Left lobe of liver (tissue), 2 donors: ENCODE results near the gene ST6GALNAC4. TPM values are rescaled to one million over a fixed set of nuclear protein-coding genes. Genes with fewer than 3 reads are reported as not detected.

Experiments
- ATAC-seq: fragments of 200-7000 bp; cut with Tn5 transposase; one replicate; pipeline ENCODE4 v1.9.1; 2020; ENCODE audit warnings: mild to moderate bottlenecking, moderate library complexity
- DNase-seq: peaks from one replicate; pipeline ENCODE4 v3.0.0-alpha.2; 2020; ENCODE audit warnings: low spot score
- total RNA-seq: library from RNA; stranded (reverse); gene quantifications from one replicate; pipeline ENCODE4 v1.2.1, GENCODE V29; 2021
- donor health status: DM: no; HTN: no; CAD: no; lungs with moderate emphysema.
- donor health status: DM: no; HTN: yes; CAD: no.

Gene ST6GALNAC4, protein sequence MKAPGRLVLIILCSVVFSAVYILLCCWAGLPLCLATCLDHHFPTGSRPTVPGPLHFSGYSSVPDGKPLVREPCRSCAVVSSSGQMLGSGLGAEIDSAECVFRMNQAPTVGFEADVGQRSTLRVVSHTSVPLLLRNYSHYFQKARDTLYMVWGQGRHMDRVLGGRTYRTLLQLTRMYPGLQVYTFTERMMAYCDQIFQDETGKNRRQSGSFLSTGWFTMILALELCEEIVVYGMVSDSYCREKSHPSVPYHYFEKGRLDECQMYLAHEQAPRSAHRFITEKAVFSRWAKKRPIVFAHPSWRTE
- 5.9 TPM for total RNA-seq

DNA sequence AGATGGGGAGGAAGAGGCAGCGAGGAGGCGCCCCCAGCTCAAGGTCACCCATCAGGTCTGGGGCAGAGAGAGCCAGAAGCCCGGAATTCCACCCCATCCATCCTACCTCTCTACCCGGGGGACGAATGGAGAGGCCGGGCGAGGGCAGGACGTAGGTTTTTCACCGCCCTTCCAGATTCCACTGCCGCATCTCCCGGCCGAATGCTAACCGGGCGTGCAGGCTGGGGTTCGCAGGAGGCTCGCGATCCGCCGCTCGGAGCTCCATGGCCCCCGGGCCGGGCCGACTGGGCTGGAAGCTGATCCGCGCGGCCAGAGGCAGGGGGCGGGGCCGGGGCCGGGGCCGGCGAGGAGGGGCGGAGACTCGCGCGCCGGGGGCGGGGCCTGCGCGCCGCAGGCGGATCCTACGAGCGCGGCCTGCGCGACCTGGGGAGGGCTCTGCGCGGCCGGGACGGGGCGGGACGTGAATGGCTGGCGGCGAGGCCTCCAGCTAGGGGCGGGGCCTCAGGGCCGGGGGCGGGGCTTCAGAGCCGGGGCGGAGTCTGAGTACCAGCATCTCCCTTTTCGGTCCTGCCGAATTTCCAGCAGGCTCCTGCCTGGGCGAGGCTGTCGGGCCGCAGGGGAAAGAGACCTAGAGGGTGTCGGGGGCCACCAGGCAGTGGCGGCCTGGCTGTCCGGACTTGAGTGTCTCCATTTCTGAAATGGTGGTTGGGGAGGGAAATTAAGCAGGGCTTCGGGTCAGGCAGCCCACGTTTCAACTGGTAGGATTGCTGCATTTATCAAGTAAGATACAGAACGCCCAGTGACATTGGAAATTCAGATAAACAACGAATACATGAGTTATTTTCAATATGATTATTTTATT lies at the start of gene ST6GALNAC4:
Gene ST6GALNAC4, minus strand, starts transcription at position 322 of the 862 bp plus-strand sequence. CDS start 622 bp downstream, outside the sequence.
- ATAC-seq = peak; percentile 92

DNA sequence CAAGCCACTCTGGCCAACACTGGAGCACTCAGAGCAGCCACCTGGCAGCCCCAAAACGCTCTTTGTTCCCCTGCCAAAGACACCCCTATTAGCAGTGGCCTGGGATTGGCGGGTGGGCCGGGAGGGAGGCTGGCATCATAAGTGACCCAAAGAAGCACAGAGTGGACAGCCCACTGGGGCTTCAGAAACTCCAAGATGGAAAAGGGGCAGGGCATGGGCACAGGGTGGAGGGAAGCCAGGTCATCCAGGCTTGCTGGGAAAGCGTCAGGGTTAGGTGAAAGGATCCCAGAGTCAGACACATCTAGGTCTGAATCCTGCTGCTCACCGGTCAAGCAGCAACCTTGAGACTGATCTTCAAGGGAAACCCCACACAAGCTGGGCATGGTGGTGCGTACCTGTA lies 49.1 kb upstream of the ST6GALNAC4 start:
- DNase-seq (no peak), ATAC-seq (peak; percentile 4)

More for the DNA sequence above, at the start of gene ST6GALNAC4:
- peak; percentile 96 for DNase-seq

DNA sequence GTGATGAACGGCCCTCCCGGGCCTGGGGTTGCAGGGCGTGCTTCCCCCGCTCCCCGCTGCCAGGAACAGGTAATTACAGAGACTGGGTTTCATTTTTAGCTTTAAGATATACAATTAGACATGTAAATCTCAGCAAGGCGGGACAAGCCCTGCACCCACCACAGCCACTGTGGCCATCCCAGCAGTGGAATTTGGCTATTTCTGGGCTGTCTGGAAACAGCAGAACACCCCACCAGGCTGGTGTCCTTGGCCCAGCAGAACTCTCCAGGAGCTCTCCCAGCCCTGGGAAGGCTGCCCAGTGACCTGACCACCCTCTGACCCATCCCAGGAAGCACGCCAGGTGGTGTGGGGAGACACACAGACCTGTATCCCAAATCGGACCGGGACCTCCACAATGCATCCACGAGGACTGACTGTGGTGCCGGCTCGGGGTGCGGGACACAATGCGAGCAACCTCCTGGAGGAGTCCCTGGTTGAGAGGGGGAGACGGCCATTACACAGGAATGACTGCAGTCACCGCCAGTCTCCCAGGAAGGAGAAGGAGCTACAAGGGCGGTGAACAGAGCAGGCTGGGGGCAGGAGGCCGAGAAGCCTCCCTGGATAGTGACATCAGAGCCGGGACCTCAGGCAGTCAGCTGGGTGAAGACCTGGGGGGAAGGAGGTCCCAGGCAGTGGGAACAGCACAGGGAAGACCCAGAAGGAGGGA lies 46.7 kb upstream of the ST6GALNAC4 start:
- peak; percentile 91 for DNase-seq
- peak; percentile 64 for ATAC-seq

DNA sequence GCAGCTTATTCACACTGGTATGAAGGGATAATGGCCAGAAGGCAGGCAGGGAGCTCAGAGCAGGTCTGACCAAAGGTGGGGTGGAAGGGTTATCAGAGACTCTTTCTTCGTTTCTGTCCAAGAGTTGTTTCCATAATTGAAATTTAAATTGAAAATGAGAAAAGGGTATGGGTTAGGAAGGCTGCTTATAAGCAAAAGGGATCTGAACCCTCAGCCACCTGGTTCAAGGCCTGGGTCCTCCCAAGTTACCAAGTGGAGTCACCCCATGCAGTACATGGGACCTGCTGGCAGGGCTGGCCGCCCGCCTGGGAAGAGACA lies 46.2 kb upstream of the ST6GALNAC4 start:
- peak; percentile 33 for ATAC-seq
- no peak for DNase-seq

DNA sequence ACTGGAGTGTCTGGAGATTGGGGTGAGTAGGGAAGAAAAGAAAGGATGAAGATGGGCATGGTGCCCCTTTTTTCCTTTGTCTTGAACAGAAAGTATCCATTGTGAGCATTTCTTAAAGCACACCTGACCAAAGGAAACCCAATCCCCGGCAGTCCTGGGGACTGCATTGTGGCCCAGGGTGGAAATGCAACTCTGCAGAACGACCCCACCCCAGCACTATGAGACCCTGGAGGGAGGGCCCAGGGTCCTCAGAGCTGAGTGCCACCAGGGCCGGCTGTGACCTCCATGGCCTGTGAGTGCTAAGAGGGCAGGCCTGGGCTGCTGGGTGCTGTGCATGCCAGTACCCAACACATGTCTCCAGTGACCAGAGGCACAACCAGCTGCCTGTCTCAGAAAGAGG lies 45.4 kb upstream of the ST6GALNAC4 start:
- DNase-seq = no peak
- ATAC-seq = no peak

DNA sequence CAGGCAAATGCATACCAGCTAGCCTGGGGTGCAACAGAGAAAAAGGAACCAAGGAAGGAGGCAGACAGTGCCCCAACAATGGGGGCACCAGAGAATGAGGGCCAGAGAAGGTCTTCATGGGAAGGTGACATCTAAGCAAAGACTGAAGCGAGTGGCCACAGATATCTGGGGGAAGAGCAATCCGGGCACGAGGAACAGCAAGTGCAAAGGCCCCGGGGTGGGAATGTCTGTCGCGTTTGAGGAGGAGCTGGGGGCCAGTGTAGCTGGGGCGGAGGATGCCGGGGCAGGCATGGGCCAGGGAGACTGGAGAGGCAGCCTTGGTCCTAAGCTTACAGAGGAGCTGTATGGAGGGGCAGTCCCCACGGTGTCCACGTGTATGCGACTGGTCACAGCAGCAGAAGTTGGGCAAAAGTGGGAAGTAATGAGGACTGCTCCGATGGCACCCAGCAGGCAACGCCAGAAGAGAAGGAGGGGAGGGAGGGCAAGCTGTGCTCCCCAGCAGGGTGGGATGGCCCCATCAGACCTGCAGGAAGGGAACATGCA lies 44.8 kb upstream of the ST6GALNAC4 start:
- no peak for DNase-seq
- ATAC-seq = no peak

DNA sequence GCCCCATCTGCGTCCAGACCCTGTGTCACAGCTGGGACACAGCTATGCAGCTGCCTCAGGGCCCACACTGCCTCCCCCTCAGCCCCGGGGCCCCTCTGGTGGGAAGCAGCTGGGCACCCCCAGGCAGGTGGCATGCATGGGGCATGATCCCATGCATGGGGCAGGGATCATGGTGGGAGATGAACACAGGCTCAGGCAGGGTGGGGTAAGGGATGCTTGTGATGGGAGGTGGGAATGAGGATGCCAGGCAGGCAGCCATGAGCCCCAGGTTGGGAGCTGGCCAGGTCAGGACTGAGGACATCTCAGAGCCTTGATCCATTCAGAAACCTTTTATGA lies 44.3 kb upstream of the ST6GALNAC4 start:
- DNase-seq (no peak), ATAC-seq (no peak)

DNA sequence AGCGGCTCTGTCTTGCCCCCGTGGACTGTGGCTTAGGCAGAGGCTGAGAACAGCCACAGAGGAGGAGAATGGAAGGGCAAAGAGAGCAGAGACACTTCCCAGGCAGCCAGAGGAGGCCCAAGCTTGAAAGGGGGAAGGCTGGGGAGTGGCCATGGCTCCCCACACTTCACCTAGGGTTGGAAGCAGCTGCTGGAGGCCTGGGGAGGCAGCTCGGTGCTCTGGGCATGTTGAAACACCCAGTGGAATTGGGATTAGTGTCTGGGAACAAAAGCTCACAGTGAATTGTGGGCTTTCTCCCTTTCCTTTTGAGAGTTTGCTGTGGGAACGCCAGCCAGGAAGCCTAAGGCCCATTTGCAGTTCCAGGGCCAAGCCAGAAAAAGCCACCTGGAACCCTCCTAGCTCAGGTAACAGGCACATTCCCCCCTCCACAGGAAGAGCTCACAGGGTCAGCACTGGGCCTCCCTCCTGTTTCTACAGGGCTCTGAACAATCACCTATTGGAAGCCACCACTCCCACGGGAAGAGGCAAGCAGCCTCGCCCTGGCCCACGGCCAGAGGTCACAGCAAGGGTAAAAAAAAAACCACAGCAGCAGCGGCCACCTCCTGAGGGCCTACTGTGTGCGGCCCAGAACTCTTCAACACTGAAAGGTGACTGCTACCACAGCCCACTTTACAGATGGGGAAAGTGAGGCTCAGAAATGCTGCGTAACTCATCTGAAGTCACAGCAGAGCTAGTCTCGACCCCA lies 43.7 kb upstream of the ST6GALNAC4 start:
- ATAC-seq (no peak), DNase-seq (no peak)

DNA sequence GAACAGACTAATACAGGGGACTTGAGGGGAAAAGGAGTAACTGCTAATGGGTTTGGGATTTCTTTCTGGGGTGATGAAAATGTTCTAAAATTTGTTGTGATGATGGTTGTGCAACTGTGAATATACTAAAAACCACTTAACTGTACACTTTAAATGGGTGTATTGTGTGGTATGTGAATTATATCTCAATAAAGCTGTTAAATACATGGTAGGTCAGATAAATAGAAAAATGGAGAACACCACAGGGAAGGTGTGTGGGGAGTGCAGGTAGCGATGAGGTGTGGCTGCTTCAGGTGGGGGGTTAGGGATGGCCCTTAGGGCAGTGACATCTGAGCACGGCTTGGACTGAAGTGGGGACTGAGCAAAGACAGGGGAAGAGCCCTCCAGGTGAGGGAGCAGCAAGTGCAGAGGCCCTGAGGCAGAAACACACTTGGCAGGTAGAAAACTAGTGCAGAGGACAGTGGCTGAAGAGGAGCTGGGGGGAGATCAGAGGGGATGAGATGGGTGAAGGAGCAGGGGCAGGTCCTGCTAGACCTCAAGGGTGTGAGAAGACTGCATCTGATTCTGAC lies 43.1 kb upstream of the ST6GALNAC4 start:
- no peak for DNase-seq
- no peak for ATAC-seq

DNA sequence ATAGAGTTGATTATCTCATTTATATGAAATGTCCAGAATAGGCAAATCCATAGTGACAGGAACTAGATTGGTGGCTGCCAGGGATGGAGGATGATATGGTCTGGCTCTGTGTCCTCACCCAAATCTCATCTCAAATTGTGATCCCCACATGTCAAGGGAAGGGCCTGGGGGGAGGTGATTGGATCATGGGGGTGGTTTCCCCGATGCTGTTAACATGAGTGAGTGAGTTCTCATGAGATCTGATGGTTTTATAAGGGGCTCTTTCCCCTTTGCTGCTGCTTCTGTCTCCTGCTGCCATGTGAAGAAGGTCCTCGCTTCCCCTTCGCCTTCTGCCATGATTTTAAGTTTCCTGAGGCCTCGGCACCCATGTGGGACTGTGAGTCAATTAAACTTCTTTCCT lies 42.6 kb upstream of the ST6GALNAC4 start:
- DNase-seq (no peak), ATAC-seq (no peak)

DNA sequence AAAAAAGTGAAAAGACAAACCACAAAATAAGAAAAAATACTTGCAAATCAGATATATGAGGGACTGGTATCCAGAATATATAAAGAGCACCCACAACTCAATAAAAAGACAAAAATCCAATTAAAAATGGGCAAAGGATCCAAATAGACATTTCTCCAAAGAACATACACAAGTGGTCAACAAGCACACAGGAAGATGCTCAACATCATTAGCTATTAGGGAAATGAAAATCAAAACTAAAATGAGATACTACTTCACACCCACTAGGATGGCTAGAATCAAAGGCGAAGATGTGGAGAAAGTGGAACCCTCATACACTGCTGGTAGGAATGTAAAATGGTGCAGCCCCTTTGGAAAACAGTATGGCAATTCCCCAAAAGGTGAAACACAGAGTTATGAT lies 41.9 kb upstream of the ST6GALNAC4 start:
- DNase-seq = no peak
- ATAC-seq = no peak

DNA sequence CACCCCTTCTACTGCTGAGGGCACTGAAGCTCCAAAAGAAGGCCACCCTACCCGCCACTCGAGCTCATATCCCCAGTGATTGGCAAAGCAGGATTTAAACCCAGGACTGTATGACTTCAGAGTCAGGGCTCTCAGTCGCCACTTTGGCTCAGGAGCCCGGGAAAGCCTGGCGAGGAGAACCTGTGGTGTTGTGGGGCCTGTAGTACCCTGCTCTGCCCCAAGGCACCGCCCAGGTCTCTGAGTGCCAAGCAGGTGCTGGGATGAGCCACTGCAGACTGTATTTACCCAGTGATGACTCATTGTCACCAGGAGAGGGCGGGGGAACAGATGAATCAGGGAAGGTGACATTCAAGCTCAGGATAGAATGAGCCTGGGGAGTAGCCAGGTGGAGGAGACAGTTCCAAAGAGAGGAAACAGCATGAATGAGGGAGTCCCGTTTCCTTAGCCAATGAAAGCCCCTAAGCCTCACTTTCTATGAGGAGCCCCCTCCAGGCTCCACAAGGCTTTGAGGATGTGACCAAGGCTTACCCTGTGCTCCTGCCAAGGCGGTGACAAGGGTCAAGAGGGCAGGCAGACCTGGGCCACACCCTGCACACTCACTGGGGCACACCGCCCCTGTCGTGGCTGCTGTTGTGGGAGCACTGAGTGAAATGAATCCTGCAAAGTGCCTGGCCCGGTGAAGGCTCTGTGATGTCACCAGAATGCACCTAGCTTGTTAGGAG lies 38.6 kb upstream of the ST6GALNAC4 start:
- peak; percentile 90 for ATAC-seq
- DNase-seq = peak; percentile 88

DNA sequence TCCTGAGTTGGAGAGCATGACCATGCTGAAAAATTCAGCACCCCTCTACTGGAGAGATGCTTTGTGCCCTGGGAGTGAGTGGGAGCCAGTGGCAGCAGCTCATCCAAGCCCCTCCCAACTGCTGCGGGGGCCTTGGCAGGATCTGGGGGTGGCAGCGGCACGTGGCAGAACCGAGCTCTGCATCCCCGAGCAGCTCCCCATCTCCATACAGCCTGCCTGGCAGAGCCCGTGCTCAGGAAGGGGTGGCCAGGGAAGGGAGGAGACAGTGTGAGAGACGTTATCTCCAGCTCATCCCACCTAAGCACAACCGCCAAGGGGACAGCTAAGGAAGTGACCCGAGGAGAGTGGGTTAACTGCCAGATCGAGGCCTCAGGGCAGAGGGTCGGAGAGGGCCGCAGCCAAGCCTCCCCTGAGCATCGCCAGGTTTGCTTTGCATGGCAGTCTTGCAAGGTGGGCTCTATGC lies 38.0 kb upstream of the ST6GALNAC4 start:
- ATAC-seq (no peak), DNase-seq (no peak)

DNA sequence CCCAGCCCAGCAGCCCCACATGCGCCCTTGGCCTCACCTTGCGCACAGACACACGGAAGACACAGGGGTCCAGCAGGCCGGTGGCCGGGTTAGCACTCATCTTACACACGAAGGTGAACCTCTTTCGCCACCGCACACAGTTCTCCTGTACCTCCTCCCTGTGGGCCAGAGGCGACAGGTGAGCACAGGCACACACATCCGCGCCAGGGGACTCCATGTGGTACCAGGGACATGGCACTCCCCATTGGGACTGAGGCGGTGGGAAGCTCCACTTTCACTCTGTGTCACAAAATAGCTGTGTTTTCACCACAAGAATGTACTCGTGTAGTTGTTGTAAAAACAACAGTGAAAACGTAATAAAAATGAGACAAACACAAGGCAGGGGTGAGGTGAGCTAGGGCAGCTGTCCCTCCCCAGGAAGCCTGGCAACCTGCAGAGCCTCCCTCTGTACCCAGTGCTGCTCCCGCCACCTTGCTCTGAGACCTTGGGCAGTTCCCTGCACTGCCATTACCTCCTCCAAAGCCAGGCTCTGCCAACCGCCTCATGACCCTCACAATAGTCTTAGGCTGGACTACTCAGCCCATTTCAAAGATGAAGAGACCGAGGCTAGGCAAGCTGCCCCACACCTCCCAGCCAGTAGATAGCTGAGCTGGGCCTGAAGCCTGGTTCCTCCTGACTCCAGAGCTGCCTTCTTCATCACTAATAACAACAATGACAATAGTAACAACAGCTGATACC lies 37.1 kb upstream of the ST6GALNAC4 start:
- DNase-seq (no peak), ATAC-seq (no peak)

DNA sequence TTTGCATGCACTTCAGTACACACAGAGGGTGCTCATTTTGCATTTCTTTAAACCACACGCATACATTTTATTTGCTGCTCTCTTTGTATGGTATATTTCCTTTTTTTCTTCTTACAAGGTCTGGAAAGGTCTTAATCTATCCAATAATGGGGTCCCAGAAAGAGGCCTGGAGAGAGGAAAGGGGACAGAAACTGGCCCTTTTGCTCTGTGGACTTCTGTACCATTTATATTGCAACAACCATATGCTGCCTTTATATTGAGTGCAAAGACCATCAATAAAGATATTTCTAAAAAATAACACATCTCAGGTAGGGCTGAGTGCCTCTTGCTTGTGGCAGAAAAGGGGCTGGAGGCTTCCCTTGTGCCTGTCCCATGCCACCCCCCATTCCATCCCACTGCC lies 36.3 kb upstream of the ST6GALNAC4 start:
- no peak for ATAC-seq

DNA sequence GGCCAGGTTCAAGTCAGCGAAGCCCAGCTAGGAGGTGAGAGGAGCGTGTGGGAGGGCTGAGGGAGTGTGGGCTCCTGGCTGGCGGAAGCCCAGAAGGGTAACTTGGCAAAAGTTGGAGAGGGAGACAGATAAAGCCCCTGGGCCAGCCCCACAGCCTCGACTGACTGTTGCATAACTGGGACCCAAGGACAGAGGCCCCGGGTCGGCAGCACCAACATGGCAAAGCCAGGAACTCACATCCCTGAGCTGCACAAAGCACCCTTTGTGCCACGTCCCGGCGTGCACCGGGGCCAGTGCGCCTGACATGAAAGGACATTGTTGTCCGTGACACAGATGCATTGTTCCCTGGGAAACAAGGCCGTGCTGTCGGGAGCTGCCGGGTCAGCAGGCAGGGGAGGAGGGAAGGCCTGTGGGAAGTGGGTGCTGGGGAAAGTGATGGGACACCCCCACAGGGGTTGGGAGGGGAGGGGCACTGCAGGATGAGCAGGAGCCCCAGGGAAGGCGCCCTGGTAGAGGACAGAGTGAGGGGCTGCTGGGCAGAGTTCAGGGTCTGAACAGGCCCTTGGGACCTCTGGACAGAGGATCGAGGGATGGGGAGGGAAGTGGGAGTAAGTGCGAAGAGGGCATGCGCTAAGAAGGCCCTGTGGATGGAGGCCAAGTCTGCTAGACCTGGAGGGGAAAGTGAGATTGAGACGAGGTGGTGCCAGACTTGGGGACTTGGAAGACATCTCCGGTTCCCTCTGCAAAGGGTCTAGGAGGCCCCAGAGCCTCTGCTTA lies 33.9 kb upstream of the ST6GALNAC4 start:
- ATAC-seq = no peak
- no peak for DNase-seq

More for the DNA sequence above, 36.3 kb upstream of the ST6GALNAC4 start:
- no peak for DNase-seq

DNA sequence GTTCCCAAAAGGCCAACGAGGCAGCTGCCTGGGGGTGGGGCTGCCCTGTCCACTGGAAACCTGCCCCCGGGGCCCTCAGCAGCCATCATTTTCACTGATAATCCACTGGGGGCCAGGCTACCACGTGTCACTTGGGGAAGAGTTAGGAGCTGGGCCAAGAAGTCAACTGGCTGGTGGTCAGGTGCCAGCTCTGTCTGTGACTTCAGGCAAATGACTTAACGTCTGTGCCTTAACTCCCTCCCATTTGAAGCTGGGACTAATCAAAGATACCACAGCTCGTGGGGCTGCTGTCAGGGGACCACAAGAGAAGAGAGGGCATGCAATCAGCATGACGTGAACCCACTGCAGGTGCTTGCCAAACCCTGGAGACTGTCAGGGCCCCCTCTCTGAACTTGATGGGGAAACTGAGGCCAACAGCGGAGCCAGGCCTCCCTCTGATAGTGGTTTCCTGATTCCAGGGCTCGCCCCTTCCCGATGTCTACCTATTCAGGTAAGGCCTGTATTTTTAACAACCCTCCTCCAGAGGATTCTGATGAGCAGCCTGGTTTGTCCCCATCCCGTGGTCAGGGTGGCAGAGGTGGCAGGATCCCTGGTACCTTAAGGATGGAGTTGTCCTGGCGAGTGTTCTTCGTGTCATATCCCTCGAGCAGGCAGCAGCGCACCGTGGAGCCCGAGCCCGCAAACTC lies 33.1 kb upstream of the ST6GALNAC4 start:
- DNase-seq = no peak
- no peak for ATAC-seq
